Measurements from ENCODE around the gene HRNR.
A peak's percentile ranks its signal among the peaks of the same experiment; 100 is the strongest.
"Not testable (repeated sequence)": the region's sequence is repeated elsewhere in the genome, so short reads cannot be mapped to it uniquely, and the experiment has no call there.

Gene HRNR

DNA sequence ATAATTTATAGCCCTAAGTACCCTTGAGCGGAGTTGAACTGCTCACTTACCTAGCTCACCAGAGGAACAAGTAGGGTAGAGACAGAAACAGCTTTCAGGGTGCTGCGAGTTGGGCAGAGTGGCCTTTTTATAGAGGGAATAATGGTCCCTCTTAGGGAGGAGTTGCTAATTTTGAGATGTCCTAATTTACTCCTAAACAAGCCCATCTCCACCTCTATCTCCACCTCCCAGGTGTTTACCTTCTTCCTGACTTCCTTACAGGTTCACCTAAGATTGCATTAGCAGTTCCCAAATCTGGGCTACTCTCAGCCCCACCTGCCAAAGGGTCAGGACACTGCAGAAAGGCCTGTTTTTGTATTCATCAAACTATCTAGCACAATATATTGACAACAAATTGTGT, at the start of gene HRNR:
Gene HRNR, minus strand, starts transcription at position 101 of the 400 bp plus-strand sequence. CDS start 940 bp downstream, outside the sequence.
- no peak for DNase-seq (ENCODE audit: low read depth, low spot score)

DNA sequence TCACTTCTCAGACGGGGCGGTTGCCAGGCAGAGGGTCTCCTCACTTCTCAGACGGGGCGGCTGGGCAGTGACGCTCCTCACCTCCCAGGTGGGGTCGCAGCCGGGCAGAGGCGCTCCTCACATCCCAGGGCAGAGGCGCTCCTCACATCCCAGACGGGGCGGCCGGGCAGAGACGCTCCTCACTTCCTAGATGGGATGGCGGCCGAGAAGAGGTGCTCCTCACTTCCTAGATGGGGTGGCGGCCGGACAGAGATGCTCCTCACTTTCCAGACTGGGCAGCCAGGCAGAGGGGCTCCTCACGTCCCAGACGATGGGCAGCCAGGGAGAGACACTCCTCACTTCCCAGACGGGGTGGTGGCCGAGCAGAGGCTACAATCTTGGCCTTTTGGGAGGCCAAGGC, 32.4 kb upstream of the HRNR start:
- not testable (repeated sequence) for DNase-seq (ENCODE audit: low read depth, low spot score)

DNA sequence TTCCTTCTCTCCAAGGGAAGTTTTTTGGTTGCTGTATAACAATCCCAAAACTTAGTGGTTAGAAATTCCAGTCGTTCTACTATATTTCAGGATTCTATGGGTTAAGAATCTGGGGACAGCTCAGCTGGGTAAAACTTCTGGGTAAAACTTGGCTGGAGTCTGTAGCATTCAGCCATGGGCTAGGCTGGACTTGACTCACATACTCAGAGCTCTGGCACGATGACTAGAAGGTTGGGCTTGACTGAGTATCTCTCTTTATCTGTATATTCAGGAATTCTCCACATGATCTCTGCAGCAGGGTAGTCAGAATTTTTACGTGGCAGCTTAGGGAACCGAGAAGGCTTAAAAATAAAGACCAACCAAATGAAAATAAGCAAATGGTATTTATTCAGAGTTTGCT, 28.2 kb upstream of the HRNR start:
- DNase-seq (ENCODE audit: low read depth, low spot score), result no peak

DNA sequence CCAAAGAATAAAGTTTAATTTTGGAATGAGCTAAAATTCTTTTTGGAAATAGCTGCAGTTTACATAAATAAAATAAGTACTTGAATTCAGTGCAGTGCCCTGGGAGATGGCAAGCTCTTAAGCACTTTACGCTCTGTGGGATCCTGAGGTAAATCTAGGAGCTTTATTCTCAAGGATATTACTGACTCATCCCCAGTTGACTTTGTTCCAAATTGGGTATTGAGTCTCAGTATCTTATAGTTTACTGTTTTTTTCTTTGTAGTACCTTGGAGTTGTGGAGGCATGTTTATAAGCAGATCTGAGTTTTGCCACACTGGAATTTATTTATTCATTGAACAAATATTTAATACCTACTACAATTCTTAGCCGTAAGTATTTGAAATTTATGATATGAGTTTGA, 27.4 kb upstream of the HRNR start:
- DNase-seq (ENCODE audit: low read depth, low spot score), result no peak

DNA sequence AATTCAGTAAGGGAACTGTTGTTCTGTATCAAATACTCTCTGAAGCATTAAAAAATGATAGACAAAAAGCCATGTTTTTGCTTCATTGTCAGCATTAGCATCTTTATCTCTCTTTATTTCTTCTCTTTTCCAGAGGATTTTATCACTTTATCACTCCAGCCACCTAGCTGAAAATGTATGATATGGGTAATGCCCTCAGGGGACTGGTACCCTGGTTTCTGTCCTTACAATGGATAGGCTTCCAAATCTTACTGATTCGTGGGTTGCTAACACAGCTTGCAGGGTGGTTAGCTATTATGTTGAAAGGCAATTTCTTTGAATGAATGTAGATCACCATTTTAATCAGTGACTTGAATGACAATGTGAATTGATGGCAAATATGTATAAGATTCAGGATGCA, 23.3 kb upstream of the HRNR start:
- no peak for DNase-seq (ENCODE audit: low read depth, low spot score)

DNA sequence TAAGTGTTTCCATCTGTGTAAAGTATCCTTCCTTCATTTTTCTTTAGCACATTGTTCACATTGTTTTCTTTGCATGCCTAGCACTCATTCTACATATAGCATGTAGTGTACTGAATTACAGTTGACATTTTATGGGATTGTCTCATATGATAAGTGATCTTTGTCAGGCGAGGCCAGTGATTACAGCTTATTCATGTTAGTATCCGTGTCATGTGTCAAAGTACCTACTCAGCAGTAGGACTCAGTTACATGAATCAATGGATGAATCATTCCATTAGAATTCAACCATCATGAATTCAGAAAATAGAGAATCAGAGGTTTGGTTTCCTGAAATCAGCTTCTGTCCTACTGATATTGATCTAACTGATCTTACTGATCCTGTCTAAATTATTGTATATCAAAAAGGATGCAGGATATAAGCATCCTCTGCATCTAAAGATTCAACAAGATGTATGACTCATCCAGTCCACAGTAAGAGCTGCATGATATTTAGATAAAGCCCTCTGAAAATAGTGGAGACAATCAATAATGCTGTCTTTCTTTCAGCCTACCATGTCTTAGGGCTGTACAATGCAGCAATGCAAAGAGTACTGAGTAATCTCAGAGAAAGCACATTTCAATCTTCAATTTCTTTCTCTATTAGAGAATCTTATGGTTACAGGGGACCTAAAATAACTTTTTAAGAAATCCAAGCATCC, 20.7 kb upstream of the HRNR start:
- no peak for DNase-seq (ENCODE audit: low read depth, low spot score)

DNA sequence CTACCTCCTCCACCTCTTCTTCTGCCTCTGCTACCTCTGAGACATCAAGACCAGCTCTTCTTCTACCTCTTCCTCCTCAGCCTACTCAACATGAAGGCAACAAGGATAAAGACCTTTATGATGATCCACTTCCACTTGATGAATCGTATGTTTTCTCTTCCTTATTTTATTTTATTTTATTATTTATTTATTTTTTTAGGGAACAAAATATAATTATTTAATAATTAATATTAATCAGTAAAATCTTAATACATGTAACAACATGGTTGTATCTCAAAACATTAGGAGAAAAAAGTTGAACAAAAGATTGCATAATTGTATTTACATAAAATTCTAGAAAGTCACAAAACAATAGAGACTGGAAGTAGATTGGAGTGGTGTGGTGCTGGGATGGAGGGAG, 13.1 kb upstream of the HRNR start:
- DNase-seq (ENCODE audit: low read depth, low spot score), result no peak

DNA sequence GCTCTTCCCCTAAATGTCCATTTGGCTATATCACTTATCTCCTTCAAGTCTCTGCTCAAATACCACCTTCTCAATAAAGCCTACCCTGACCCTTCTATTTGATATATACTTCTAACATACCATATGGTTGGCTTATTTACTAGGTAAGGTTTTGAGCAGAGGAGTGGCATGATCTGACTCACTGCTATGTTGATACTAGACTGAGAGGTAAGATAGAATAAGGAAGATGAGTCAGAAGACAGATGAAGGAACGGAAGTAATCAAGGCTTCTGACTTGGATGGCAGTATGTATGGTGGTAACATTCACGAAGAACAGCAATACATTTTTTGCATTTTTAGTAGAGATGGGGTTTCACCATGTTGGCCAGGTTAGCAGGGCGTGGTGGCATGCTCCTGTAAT, 4.8 kb upstream of the HRNR start:
- no peak for DNase-seq (ENCODE audit: low read depth, low spot score)

DNA sequence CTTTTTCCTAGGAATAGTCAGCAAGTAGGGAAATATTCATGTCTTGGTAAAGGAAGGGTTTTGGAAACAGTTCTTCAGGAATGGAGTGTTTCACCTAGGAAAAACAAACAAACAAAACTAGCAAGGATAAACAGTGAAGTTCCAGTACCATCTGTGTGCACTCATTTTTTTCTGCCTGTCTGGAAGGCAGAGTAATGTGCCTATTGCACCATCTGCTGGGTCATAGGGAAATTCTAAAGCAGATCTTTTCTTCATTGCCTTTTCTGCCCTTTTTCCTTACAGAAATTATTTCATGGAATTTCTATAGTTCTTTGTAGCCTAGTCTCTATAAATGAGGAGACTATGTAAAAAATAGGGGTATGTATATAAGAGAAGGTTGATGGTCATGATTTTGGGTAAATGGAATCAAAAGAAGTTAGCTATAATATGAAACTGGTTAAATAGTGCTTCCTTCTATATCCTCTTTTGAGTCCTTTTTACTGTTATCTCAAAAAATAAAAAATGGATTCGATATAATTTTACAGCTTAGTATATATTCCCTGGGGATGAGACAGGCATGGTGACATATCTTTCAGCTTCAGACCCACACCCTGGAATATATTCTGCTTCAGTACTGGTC, 3.4 kb upstream of the HRNR start:
- DNase-seq (ENCODE audit: low read depth, low spot score), result no peak

DNA sequence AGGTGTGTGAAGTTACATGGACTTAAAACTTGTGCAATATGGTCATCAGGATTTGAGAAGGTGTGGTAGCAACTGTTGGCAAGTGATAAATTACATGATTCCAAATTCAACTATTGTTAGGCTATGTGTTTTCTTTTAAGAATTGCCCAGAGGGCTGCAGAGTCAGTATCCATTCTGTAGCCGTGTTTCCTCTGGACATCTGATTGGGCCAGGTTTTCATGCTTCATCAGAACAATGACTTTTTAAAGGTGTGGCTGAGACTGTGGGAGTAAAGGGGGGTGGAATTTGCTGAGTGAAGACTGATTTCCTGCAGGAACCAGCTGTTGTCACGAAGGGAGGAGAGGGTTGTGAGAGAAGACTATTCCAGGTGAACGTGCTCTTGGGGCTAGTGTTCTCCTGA, 1.7 kb upstream of the HRNR start:
- no peak for DNase-seq (ENCODE audit: low read depth, low spot score)

DNA sequence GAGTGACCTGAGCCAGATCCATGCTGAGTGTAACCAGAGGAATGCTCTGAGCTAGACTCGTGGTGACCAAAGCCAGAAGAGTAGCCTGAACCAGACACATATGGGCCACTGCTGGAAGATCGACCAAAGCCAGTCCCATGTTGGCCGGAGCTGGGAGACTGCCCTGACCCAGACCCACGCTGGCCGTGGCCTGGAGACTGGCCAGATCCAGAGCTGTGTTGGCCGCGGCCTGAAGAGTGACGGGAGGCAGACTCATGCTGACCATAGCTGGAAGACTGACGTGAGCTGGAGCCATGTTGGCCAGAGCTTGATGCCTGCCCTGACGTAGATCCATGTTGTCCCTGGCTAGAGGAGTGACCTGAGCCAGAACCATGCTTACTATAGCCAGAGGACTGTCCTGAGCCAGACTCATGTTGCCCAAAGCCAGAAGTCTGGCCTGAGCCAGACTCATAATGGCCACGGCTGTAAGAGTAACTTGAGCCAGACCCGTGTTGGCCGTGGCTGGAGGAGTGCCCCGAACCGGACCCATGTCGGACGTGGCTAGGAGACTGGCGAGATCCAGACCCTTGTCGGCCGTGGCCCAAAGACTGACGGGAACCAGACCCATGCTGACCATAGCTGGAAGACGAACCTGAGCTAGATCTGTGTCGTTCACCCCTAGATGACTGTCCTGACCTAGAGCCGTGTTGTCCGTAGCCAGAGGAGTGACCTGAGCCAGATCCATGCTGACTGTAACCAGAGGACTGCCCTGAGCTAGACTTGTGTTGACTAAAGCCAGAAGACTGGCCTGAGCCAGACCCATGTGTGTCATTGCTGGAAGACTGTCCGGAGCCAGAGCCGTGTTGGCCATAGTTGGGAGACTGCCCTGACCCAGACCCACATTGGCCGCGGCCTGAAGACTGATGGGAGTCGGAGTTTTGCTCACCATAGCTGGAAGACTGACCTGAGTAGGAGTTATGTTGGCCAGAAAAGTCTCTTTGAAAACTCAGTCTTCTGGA, 3.5 kb downstream of the HRNR start:
- no peak for DNase-seq (ENCODE audit: low read depth, low spot score)

DNA sequence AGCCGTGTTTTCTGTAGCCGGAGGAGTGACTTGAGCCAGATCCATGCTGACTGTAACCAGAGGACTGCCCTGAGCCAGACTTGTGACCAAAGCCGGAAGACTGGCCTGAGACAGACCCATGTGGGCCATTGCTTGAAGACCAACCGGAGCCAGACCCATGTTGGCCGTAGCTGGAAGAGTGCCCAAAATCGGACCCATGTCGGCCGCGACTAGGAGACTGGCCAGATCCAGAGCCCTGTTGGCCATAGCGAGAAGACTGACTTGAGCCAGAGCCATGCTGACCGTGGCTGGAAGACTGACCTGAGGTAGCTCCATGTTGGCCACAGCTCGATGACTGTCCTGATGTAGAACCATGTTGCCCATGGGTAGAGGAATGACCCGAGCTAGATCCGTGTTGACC, 4.6 kb downstream of the HRNR start:
- not testable (repeated sequence) for DNase-seq (ENCODE audit: low read depth, low spot score)

DNA sequence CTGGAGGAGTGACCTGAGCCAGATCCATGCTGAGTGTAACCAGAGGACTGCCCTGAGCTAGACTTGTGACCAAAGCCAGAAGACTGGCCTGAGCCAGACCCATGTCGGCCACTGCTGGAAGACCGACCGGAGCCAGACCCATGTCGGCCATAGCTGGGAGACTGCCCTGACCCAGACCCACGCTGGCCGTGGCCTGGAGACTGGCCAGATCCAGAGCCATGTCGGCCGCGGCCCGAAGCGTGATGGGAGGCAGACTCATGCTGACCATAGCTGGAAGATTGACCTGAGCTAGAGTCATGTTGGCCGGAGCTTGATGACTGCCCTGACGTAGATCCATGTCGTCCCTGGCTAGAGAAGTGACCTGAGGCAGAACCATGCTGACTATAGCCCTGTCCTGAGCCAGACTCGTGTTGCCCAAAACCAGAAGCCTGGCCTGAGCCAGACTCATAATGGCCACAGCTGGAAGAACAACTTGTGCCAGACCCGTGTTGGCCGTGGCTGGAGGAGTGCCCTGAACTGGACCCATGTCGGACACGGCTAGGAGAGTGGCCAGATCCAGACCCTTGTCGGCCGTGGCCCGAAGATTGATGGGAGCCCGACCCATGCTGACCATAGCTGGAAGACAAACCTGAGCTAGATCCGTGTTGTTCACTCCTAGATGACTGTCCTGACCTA, 5.1 kb downstream of the HRNR start:
- DNase-seq (ENCODE audit: low read depth, low spot score), result no peak

DNA sequence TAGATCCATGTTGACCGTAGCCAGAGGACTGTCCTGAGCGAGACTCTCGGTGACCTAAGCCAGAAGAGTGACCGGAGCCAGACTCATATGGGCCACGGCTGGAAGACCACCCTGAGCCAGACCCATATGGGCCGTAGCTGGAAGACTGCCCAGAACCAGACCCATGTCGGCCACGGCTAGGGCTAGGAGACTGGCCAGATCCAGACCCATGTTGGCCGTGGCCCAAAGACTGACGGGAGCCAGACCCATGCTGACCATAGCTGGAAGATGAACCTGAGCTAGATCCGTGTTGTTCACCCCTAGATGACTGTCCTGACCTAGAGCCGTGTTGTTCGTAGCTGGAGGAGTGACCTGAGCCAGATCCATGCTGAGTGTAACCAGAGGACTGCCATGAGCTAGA, 8.4 kb downstream of the HRNR start:
- not testable (repeated sequence) for DNase-seq (ENCODE audit: low read depth, low spot score)

DNA sequence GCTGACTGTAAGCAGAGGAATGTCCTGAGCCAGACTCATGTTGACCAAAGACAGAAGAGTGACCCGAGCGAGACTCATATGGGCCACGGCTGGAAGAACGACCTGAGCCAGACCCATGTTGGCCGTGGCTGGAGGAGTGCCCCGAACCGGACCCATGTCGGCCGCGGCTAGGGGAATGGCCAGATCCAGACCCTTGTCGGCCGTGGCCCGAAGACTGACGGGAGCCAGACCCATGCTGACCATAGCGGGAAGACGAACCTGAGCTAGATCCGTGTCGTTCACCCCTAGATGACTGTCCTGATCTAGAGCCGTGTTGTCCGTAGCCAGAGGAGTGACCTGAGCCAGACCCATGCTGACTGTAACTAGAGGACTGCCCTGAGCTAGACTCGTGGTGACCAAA, 9.1 kb downstream of the HRNR start:
- DNase-seq (ENCODE audit: low read depth, low spot score), result not testable (repeated sequence)

DNA sequence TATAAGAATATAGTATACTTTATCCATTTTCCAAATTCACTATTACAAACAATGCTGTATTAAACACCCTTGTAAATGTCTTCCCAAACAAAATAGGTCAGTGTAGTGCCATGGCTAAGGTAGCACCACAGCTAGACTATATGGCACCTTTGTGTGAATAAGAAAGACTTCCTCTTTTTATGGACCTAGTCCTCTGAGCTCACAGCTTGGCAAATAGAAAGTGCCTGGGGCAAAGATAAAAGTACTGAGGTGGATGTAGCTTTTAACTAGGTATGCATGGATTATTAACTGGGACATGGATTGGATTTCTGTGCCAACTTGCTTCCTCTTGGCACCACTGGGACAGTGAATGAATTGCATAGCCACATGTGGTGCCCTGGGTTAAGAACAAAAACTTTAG, 25.0 kb downstream of the HRNR start:
- no peak for DNase-seq (ENCODE audit: low read depth, low spot score)

DNA sequence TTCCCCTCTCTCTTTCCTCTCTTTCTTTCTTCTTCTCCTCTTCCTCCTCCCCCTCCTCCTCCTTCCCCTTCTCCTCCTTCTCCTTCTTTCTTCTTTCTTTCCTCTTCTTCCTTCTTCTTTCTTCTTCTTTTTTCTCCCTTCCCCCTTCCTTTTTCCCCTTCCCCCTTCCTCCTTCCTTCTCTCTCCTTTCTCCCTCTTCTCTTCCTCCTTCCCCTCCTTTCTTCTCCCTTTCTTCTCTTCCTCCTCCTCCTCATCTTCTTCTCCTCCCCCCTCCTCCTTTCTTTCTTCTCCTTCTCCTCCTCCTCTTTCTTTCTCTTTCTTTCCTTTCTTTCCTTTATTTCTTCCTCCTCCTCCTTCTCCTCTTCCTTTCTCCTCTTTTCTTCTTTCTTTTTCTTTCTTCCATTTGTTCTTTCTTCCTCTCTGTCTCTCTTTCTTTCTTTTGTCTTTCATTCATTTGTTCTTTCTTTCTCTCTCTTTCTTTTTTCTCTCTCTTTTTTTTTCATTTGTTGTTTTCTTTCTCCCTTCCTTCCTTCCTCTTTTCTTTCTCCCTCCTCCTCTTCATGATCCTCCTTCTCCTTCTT, 26.5 kb downstream of the HRNR start:
- DNase-seq (ENCODE audit: low read depth, low spot score), result no peak

DNA sequence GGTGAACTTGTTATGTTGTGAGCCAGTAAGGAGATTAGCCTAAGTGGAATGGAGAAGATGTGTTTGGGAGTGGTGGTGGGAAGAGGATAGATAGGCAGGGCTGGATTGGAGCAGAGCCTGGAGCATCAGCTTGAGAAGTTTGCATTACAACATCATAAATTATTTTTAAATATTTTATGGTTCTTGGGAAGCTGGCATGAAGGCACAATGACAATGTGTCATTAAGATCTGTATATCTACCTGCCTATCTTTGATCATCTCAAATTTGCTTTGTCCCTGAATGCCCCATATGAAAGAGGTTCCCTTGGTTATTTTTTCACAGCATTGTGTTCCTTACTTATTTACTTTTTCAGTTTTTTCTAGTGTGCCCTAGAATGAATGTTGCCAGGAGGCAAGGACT, 32.3 kb downstream of the HRNR start:
- no peak for DNase-seq (ENCODE audit: low read depth, low spot score)

DNA sequence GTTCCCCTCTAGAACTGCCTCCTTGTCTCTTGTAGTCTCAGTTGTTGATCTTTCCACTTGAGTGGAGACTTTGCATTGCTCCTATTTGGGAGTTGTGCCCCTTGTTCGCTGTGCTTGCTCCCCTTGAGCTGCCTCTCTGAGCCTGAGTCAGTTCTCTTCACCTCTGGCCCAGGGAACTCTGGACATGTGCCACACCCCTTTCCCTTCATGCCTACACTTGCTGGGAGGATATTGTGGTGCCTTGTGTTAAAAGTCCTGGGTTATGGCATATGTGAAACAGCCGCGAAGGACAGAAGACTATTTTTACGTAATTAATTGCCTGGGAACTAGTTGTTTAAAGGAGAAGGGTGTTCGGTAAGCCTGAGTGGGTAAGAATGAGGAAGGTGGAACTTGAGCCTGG, 32.7 kb downstream of the HRNR start:
- no peak for DNase-seq (ENCODE audit: low read depth, low spot score)

DNA sequence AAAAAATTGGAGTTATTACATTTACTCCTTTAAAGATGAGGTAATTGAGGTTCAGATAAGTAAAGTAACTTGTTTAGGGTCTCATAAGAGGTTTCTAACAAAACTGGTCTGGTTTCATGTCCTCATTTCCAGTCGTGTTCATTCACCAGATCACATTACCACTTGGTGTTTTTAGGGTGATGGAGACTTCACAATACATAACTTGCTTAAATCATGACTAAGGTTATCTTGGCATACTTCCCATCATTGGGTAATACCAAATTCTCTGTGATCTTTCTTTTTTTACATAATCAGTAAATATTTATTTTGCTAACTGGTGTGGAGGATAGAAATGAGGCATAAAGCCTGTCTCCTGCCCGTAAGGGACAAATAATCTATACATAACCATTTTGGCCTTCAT, 33.4 kb downstream of the HRNR start:
- no peak for DNase-seq (ENCODE audit: low read depth, low spot score)

DNA sequence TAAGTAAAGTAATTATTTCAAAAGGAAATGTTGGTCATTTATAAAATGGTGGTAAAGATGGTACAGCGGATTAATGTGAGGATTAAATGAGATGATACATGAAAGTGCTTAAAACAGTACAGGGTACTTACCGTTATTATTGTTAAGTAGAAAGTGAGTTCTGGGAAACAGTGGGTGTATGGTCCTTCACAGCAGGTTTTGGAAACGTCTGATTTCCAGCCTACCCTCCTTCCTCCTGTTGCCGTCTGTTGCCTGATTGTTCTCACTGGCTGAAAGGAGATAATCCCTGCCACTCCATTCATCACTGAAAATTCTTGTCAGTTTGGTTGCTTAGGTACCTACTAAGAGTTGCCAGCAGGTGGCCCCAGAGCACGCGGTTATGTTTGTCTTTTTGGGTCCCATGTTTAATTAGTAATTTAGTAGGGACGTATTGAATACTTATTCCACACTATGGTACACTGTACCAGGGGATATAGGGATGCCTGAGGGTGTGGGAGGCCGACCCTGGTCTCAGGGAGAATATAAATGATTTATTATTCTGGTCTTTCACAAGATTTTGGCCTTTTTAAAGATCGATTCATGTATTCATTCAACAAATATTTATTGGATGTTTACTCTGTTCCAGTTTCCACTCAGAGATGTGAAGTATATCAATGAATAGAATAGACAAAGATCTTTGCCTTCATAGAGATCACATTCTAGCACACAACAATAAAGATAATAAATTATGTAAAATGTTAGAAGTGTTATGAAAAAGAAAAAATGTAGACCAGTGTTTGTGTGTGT, 34.1 kb downstream of the HRNR start:
- DNase-seq (ENCODE audit: low read depth, low spot score), result peak; percentile 39

Data from activated naive CD8-positive, alpha-beta T cell treated with anti-CD3 and anti-CD28 coated beads, Interleukin-2, amount 50 U/mL, for 16 hours (primary cell).